Activated CD4-positive, alpha-beta T cell treated with anti-CD3 and anti-CD28 coated beads, Interleukin-2, amount 10 ng/mL, durations not matched to agents 7 days and 5 days (primary cell): ENCODE data around the gene MICAL2. TPM values are rescaled to one million over a fixed set of nuclear protein-coding genes. Genes with fewer than 3 reads are reported as not detected.
A peak's percentile ranks its signal among the peaks of the same experiment; 100 is the strongest.

ENCODE experiments used
- CTCF ChIA-PET: fragments of 350-600 bp; sonication (Branson Sonifier 250); formaldehyde crosslinking; loops from one replicate; lab custom pipeline; 2021; ENCODE audit warnings: antibody characterized with exemption; lab: Charles Lee
- POLR2A ChIA-PET: fragments of 350-600 bp; sonication (Branson Sonifier 250); formaldehyde crosslinking; loops from one replicate; lab custom pipeline; 2021; ENCODE audit warnings: antibody characterized with exemption; lab: Charles Lee
- DNase-seq: peaks from one replicate; pipeline ENCODE4 v3.0.0-alpha.2; 2020
- H3K27ac Mint-ChIP-seq: one replicate; pipeline ENCODE4 v1.8.0; 2021; ENCODE audit warnings: mild to moderate bottlenecking, moderate library complexity, mixed read lengths
- H3K27me3 Mint-ChIP-seq: one replicate; pipeline ENCODE4 v1.8.0; 2021; ENCODE audit warnings: mixed read lengths
- H3K36me3 Mint-ChIP-seq: one replicate; pipeline ENCODE4 v1.8.0; 2021; ENCODE audit warnings: low read depth, mixed read lengths
- H3K4me1 Mint-ChIP-seq: one replicate; pipeline ENCODE4 v1.8.0; 2021; ENCODE audit warnings: mixed read lengths
- H3K4me3 Mint-ChIP-seq: one replicate; pipeline ENCODE4 v1.8.0; 2021; ENCODE audit warnings: mild to moderate bottlenecking, moderate library complexity, mixed read lengths
- H3K9me3 Mint-ChIP-seq: one replicate; pipeline ENCODE4 v1.8.0; 2021; ENCODE audit warnings: mixed read lengths
- total RNA-seq, 2 experiments: library from RNA; stranded (reverse); gene quantifications; one replicate each; pipeline ENCODE4 v1.2.3, GENCODE V29; 2021

MICAL2 gene
- total RNA-seq, 2 experiments from 2014 or later = 45.5 to 47.3 TPM

DNA sequence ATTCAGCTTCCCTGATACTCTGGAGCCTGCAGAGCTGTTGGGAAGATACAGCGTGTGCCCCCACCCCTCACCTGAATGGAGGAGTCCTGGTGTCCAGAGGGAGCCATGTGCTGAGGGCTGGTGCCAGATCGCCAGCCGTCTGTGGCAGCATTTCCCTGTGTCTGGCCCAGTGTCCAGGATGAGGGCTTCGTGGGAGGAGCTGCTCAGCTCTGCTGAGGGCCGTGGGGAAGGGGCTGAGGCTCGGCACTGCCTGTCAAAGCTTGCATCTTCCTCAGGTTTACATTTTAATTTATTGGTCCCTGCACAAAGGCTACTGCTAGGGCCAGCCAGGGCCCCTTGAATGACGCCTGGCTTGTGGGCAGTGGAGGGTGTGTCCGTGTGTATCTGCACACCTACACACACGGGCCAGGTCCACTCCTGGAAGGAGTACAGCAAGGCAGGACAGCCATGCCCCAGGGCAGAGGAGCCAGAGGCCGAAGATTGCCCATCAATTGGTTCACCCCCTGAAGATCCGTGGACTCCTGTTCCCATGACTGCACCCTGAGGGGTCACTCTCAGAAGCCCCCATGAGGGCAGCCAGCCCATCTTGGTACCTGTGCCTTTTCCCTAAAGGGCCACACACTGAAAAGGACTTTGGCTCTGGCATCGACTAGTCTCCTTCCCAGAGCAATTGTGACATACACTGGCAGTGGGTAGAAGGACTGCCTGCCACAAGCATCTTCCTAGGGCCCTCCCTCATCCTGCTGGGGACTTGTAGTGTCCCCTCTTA, 159.2 kb downstream of the MICAL2 start:
- Mint-ChIP-seq H3K4me3 (no peak overlapping the region), H3K36me3 (no peaks in the 10 kb centered on the region), H3K9me3 (no peaks in the 10 kb centered on the region), H3K4me1 (no peaks in the 10 kb centered on the region), H3K27me3 (no peaks in the 10 kb centered on the region), H3K27ac (no peak overlapping the region)
- DNase-seq = no peak
- CTCF ChIA-PET = interaction anchor here (0.7 to 1.9 kb wide), 4 partner anchors 9 to 15 kb away, joined by 3 to 6 read pairs (median 5); no protein-coding TSS in a partner anchor
- POLR2A ChIA-PET = no interaction called here

DNA sequence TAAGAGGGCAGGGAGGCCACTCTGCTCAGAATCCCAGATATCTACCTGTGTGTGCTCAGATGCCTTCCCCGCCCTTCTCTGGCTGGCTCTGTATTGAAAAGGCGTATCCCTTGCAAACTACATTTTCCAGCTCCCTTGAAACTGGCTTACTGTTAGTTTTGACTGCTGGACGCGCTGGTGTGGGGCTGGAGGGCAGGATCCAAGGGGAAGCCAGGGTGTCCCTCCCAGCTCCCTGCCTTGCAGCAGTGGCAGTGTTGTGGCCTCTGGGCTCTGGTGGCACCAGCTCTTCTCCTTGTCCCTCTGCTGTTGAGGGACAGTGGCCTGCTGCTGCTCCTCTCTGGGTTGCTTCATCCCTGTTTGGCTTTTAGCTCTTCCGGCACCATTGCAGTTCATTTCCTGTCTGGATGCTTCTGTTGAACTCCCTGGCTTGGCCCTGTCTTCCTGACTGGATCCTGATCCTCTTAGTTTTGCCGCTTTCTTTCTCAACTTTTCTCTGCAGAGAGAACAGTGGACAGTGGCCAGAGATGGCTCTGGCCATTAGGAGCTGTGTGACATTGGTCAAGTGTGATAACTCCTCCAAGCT, 159.9 kb downstream of the MICAL2 start:
- H3K27ac Mint-ChIP-seq = no peak overlapping the region
- CTCF ChIA-PET = interaction anchor here (0.7 to 1.9 kb wide), 4 partner anchors 10 to 14 kb away, joined by 3 to 6 read pairs (median 5); no protein-coding TSS in a partner anchor
- H3K4me1 Mint-ChIP-seq = no peaks in the 10 kb centered on the region

DNA sequence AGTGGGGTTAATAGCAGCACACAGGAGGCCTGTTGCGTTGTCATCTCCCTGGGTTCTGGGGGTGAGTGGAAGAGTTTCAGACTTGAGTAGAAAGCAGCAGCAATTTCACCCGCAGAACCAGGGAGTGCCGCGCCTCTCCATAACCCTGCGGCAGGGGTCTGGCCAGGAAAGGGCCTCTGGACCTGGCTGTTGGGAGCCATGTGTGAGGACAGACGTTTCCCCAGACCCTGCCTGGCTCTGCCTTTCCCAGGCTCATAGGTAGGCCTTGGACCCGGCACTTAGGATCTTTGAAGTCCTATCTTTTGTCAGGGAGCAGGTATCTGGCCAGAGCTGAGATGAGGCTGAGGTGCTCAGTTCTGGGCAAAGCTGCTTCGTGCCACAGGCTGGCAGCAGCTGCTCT, 160.4 kb downstream of the MICAL2 start:
- Mint-ChIP-seq H3K36me3 (no peaks in the 10 kb centered on the region), H3K9me3 (no peaks in the 10 kb centered on the region), H3K27me3 (no peaks in the 10 kb centered on the region), H3K4me1 (no peaks in the 10 kb centered on the region), H3K27ac (no peak overlapping the region), H3K4me3 (no peak overlapping the region)
- no peak for DNase-seq
- POLR2A ChIA-PET = no interaction called here
- CTCF ChIA-PET = interaction anchor here (1.1 to 1.9 kb wide), 2 partner anchors 10 to 14 kb away, joined by 5 to 6 read pairs; no protein-coding TSS in a partner anchor

More for the DNA sequence above, 159.9 kb downstream of the MICAL2 start:
- DNase-seq = no peak
- POLR2A ChIA-PET = no interaction called here
- Mint-ChIP-seq H3K9me3 (no peaks in the 10 kb centered on the region), H3K36me3 (no peaks in the 10 kb centered on the region), H3K27me3 (no peaks in the 10 kb centered on the region), H3K4me3 (no peak overlapping the region)

DNA sequence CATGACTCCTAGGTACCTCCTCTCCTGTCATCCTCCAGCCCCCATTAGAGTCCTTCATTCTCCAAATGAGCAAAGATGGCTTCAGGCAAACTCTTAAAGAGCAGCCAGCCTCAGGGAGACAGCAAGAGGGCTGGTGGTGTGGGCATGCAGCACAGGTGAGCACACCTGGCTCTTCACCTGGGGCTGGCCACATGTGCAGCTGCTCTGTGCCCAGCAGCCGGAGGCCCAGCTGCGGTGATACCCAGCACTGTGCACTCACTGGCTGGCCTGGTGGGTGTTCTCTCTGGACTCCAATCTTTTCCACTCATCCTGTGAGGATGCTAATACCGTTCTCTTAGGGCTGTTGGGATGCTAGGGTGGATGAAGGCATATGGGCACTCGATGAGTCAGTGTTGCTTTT, 160.9 kb downstream of the MICAL2 start:
- Mint-ChIP-seq H3K27ac (no peak overlapping the region), H3K9me3 (no peaks in the 10 kb centered on the region), H3K36me3 (no peaks in the 10 kb centered on the region), H3K4me1 (no peaks in the 10 kb centered on the region), H3K27me3 (no peaks in the 10 kb centered on the region), H3K4me3 (no peak overlapping the region)
- no peak for DNase-seq
- POLR2A ChIA-PET = no interaction called here
- CTCF ChIA-PET = interaction anchor here (1.2 to 1.9 kb wide), 3 partner anchors 13 to 22 kb away, joined by 3 to 5 read pairs (median 4); no protein-coding TSS in a partner anchor

DNA sequence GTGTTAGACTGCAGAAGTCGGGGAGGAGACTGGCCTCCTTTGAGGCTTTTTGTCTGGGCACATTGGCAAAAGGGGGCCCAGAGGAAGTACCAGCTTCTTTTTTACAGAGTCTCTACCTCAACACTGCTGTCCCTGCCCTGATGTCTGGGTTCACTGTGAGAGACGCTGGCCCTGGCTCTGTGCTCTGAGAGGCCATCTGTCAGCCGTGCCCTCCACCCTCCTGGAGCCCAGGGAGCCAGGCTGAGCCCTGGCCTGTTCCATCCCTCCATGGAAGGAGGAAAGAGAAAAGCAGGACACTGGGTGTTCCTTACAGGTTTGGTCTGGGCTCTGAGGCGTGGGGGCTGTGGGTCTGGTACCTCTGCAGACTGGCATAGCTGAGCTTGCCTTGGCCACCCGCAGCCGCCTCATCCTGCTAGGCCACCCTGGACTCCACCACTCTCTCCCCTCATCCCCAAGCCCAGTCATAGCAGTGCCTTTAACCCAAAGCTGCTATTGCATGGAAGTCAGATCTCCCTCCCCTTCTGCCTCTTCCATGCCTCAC, 161.5 kb downstream of the MICAL2 start:
- ChIA-PET CTCF (interaction anchor here (1.2 to 1.3 kb wide), 3 partner anchors 9 to 22 kb away, joined by 3 to 5 read pairs (median 4); no protein-coding TSS in a partner anchor), POLR2A (no interaction called here)
- Mint-ChIP-seq H3K4me1 (no peaks in the 10 kb centered on the region), H3K9me3 (no peaks in the 10 kb centered on the region), H3K36me3 (no peaks in the 10 kb centered on the region), H3K4me3 (no peak overlapping the region), H3K27me3 (no peaks in the 10 kb centered on the region), H3K27ac (no peak overlapping the region)
- no peak for DNase-seq

DNA sequence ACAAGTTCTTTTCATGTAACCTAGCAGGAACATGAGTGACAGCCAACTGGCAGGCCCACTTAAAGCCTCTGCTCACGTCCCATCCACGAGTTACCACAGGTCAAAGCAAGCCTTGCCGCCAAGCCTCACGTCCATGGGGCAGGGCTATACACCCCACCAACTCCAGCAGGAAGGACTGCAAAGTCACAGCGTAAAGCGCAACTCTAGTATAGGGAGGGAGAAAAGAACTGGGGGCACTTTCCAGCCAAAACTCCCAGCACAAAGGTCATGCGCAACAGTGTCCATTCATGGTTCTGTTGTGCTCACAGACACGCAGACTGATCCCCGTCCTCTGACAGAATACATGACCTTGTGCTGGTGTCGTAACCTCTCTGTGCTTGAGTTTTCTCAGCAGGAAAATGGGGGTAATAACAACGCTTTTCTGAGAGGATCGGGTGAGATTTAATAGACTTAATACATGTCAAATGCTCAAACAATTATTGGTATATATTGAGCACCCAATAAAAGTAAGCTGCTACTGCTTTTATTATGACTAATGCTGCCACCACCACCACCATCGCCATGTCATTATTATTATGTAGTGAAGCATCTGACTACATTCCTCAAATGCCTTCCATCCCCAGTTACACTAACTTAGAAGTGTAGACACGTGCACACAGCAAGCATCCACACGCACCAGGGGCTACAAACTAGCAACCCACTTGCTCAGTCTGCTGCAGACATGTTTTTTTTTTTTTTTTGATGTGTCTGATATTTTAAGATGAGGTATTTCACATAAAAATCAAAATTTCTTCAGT, 162.6 kb downstream of the MICAL2 start:
- ChIA-PET CTCF (interaction anchor here (1.3 kb wide), 1 partner anchor 8 kb away, joined by 5 read pairs; no protein-coding TSS in a partner anchor), POLR2A (no interaction called here)
- H3K36me3 Mint-ChIP-seq = no peaks in the 10 kb centered on the region
- H3K4me3 Mint-ChIP-seq = no peak overlapping the region
- no peaks in the 10 kb centered on the region for H3K27me3 Mint-ChIP-seq
- H3K27ac Mint-ChIP-seq = no peak overlapping the region
- DNase-seq = no peak
- H3K9me3 Mint-ChIP-seq = no peaks in the 10 kb centered on the region
- H3K4me1 Mint-ChIP-seq = no peaks in the 10 kb centered on the region

DNA sequence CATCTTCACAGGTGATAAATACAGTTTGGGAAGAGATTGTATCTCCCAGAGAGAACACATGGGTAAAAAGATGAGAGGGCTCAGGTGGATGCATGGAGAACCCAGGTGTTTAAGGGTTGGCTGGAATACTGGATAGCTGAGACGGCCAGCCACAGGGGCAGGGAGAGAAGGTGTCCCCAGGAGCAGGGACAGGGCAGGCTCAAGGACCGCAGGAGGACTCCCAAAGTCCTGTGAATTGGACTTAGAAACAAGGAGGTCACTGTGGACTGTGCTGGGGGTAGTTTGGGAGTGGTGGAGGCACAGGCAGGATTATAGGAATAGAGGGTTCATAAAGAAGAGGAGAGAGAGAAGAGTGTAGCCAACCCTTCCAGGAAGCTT, 163.2 kb downstream of the MICAL2 start:
- DNase-seq = no peak
- no peaks in the 10 kb centered on the region for H3K27me3 Mint-ChIP-seq
- CTCF ChIA-PET = no interaction called here
- H3K9me3 Mint-ChIP-seq = no peaks in the 10 kb centered on the region
- no peaks in the 10 kb centered on the region for H3K4me1 Mint-ChIP-seq
- POLR2A ChIA-PET = no interaction called here
- no peak overlapping the region for H3K4me3 Mint-ChIP-seq
- no peak overlapping the region for H3K27ac Mint-ChIP-seq
- H3K36me3 Mint-ChIP-seq = no peaks in the 10 kb centered on the region

DNA sequence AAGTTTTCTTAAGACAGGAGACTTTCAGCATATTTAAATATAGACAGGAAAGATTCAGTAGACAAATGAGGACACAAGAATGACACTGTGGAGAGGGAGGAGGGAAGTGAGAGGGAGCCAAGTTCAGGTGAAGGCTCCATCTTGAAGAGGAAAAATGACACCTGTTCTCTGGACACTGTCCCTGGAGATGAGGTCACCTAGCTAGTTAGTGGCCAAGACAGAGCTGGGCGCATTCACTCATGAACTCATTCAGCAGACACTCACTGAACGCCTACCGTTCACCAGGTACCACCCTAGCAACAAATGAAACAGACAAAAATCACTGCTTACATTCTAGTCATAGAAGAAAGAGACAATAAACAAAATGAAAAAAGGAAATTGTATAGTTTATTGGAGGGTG, 163.7 kb downstream of the MICAL2 start:
- no peak overlapping the region for H3K4me3 Mint-ChIP-seq
- no peak for DNase-seq
- H3K36me3 Mint-ChIP-seq = no peaks in the 10 kb centered on the region
- H3K4me1 Mint-ChIP-seq = no peaks in the 10 kb centered on the region
- CTCF ChIA-PET = no interaction called here
- H3K27me3 Mint-ChIP-seq = no peaks in the 10 kb centered on the region
- H3K9me3 Mint-ChIP-seq = no peaks in the 10 kb centered on the region
- POLR2A ChIA-PET = no interaction called here
- no peak overlapping the region for H3K27ac Mint-ChIP-seq

DNA sequence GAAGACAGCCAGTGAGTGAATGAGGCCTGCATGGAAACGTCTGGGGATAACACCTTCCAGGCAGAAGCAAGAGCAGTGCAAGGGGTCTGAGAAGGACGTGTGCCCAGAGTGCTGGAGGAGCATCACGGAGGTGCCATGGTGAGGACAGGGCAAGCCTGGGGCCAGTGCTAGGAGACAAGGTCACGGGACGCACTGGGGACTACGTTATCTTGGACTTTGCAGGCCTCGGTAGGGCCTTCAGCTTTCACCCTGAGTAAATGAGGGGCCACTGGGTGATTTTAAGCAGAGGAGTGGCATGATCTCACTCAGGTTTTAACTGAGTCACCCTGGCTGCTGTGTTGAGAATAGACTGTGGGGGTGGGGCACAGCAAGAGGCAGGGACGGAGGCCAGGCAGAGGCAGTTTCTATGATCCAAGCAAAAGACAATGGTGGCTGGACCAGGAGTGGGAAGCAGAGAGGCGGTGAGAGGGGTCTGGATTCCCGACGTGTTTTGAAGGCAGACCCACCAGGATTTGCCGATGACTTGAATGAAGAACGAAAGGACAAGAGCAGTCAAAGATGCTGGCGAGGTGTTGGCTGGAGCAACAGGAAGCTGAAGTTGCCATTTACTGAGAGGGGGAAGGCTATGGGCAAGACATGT, 164.3 kb downstream of the MICAL2 start:
- no peaks in the 10 kb centered on the region for H3K36me3 Mint-ChIP-seq
- H3K4me1 Mint-ChIP-seq = no peaks in the 10 kb centered on the region
- ChIA-PET POLR2A (no interaction called here), CTCF (no interaction called here)
- H3K4me3 Mint-ChIP-seq = no peak overlapping the region
- H3K27me3 Mint-ChIP-seq = no peaks in the 10 kb centered on the region
- no peak overlapping the region for H3K27ac Mint-ChIP-seq
- H3K9me3 Mint-ChIP-seq = no peaks in the 10 kb centered on the region
- no peak for DNase-seq

DNA sequence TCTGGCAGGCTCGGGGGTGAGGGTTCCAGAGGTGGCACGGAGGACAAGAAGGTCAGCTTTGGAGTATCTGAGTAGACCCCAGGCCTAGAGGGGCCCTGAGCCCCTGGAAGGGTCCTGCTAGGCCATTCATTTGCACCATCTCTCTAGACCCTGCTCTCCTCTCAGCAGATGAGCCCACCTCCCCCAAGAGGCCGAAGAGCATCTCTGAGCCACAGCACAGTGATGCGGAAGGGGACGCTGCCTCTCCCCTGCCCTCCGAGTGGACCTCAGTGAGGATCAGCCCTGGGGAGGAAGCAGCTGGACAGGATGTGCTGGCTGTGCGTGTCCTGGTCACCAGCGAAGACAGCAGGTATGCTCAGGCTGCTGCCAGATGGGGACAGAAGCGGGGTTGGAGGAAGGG, 165.4 kb downstream of the MICAL2 start:
- no peak for DNase-seq
- no peaks in the 10 kb centered on the region for H3K27me3 Mint-ChIP-seq
- no peaks in the 10 kb centered on the region for H3K9me3 Mint-ChIP-seq
- CTCF ChIA-PET = interaction anchor here (0.9 kb wide), 1 partner anchor 13 kb away, joined by 3 read pairs; no protein-coding TSS in a partner anchor
- no peaks in the 10 kb centered on the region for H3K36me3 Mint-ChIP-seq
- H3K4me3 Mint-ChIP-seq = no peak overlapping the region
- H3K4me1 Mint-ChIP-seq = no peaks in the 10 kb centered on the region
- H3K27ac Mint-ChIP-seq = no peak overlapping the region
- POLR2A ChIA-PET = no interaction called here

DNA sequence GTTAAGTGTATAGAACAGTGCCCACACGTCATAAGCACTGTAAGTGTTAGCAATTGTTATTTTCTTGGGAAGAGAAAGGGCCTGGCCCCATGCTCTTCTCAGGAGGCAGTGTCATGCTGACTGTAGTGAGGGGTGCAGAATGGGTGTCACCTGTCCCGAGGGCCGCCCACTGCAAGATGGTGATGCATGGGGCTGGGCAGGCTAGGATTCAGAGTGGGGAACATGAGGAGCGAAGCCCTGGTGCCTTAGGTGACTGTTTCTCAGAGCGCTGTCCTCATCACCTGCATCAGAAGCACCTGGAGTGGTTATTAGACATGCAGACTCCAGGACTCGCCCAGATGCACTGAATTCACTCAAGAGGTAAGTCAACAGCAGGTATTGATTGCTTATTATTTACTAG, 166.0 kb downstream of the MICAL2 start:
- no peaks in the 10 kb centered on the region for H3K27me3 Mint-ChIP-seq
- ChIA-PET POLR2A (no interaction called here), CTCF (interaction anchor here (0.9 kb wide), 1 partner anchor 12 kb away, joined by 3 read pairs; no protein-coding TSS in a partner anchor)
- DNase-seq = no peak
- no peak overlapping the region for H3K4me3 Mint-ChIP-seq
- H3K27ac Mint-ChIP-seq = no peak overlapping the region
- H3K36me3 Mint-ChIP-seq = no peaks in the 10 kb centered on the region
- H3K9me3 Mint-ChIP-seq = no peaks in the 10 kb centered on the region
- no peaks in the 10 kb centered on the region for H3K4me1 Mint-ChIP-seq

DNA sequence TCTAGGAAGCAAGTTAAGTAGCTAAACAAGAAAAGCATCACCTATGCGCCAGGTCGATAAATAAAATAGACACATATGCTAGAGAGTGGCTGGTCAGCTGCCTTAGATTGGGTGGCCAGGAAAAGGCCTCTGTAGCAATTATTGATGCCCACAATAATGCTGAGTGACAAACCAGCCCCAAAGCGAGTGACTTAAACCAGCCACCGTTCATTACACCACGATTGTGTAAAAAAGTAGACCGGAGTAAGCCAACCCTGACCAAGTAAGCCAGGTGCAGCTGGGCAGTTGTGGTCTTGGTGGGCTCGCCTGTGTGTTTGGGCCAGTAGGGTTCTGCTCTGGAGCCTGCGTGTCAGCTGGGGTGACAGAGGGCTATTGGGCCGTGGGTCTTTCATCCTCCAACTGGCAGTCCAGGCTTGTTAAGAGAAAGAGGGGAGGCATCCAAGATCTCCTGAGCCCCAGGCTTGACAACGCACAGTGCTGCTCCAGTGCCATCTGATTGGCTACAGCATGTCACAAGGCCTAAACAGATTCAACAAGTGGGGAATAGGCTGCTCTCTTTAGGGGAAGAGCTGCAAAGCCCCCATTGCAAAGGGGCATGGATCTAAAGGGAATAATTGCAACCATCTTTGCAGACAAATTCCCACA, 166.6 kb downstream of the MICAL2 start:
- POLR2A ChIA-PET = no interaction called here
- no peaks in the 10 kb centered on the region for H3K9me3 Mint-ChIP-seq
- no peak for DNase-seq
- peak overlapping the region; percentile 26 for H3K27ac Mint-ChIP-seq
- H3K4me1 Mint-ChIP-seq = no peaks in the 10 kb centered on the region
- CTCF ChIA-PET = interaction anchor here (1.0 to 1.8 kb wide), 5 partner anchors 9 to 229 kb away, joined by 3 to 5 read pairs (median 4); no protein-coding TSS in a partner anchor
- H3K4me3 Mint-ChIP-seq = no peak overlapping the region
- H3K27me3 Mint-ChIP-seq = no peaks in the 10 kb centered on the region
- H3K36me3 Mint-ChIP-seq = no peaks in the 10 kb centered on the region
